ENCODE data around the gene ADH7.
"Not testable (repeated sequence)": the region's sequence is repeated elsewhere in the genome, so short reads cannot be mapped to it uniquely, and the experiment has no call there.

ADH7 gene

GRCh38 chr4:99377341-99377740, 57.8 kb downstream of the ADH7 start:
- not testable (repeated sequence) for DNase-seq

- DNase-seq, result not testable (repeated sequence)
These were observed 62.7 kb downstream of the ADH7 start for GRCh38 chr4:99372464-99372863.

DNA sequence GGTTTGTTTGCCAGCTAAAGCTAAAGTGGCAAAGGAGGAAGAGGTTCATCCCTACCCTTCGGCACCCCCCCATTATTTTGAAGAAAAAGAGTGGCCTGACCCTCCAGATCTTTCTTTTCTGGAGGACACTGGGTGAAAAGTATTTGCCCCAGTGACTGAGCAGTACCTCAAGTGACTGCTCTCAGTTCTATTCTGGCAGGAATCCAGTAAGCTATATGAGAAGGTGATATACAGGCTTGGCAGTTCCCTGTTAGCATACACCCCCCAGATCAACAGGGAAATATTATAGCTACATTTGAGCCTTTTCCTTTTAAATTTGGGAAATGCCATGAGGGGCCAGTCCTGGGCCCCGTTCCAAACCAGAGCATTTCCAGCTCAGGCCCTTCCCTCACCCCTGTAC, 67.3 kb downstream of the ADH7 start:
- not testable (repeated sequence) for DNase-seq

DNA sequence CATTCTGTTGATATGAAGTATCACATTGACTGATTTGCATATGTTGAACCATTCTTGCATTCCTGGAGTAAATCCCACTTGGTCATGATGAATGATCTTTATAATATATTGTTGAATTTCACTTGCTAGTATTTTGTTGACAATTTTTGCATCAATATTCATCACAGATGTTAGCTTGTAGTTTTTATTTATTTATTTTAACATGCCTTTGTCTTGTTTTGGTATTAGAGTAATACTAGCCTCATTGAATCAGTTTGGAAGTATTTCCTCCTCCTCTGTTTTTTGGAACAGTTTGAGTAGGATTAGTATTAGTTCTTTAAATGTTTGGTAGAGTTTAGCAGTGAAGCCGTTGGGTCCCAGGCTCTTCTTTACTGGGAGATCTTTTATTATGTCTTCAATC, 68.7 kb downstream of the ADH7 start:
- no peak for DNase-seq

GRCh38 chr4:99362768-99363167, 72.4 kb downstream of the ADH7 start:
- DNase-seq, result no peak

Measured in MV-4-11 (cell line).